ENCODE results near the gene CCDC127.
"Not testable (repeated sequence)": the region's sequence is repeated elsewhere in the genome, so short reads cannot be mapped to it uniquely, and the experiment has no call there.

The CCDC127 gene

GRCh38 chr5:235527-235926 is 17.6 kb upstream of the CCDC127 start:
- DNase-seq (ENCODE audit: extremely low spot score, insufficient read length, low read depth); FAIRE-seq: not testable (repeated sequence)

DNA sequence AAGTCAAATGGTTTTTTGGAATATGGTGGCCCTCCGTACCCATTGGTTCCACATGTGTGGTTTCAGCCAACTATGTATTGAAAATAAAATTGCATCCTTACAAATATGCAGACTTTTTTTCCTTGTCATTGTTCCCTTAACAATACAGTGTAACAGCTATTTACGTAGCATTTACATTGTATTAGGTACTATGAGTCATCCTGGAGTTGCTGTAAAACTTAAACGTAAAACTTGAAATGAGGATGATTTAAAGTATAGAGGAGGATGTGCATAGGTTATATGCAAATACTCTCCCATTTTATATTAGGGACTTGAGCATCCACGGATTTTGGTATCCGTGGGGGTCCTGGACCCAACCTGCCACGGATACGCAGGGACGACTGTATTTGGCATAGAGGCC is 16.5 kb upstream of the CCDC127 start:
- FAIRE-seq: no peak
- DNase-seq (ENCODE audit: extremely low spot score, insufficient read length, low read depth): no peak

DNA sequence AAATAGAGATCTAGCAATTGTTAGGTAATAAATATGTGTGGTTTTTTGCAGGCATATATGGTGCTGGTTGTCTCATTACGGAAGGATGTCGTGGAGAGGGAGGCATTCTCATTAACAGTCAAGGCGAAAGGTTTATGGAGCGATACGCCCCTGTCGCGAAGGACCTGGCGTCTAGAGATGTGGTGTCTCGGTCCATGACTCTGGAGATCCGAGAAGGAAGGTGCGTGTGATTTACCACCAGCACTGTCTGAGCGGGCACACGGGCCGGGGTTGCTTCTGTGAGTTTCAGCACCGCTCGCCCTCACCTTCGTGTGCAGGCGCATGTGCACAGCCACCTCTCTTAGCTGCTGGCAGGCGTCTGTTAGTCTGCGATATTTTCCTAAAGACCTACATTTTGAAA is 15.5 kb upstream of the CCDC127 start:
- FAIRE-seq; DNase-seq (ENCODE audit: extremely low spot score, insufficient read length, low read depth): not testable (repeated sequence)

DNA sequence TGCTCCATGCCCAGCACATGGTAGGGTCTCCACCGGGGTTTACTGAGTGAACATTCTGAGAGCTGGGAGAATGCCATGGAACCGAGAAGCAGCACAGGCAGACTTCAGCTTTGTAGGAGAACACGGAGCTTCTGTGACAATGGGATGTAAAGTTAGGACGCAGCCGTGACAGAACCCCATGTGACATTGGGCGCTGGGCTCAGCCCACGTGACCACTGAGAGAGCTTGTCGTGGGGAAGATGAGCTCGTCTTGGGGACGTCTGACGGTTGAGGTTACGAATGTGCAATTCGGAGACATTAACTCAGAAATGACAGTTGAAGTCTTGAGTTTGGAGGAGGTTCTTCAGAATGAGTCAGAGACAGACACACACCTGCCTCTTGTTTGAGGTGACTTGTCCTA is 13.7 kb upstream of the CCDC127 start:
- no peak for DNase-seq (ENCODE audit: extremely low spot score, insufficient read length, low read depth)
- FAIRE-seq: no peak

GRCh38 chr5:230711-231110 is 12.8 kb upstream of the CCDC127 start:
- FAIRE-seq: no peak
- no peak for DNase-seq (ENCODE audit: extremely low spot score, insufficient read length, low read depth)

- FAIRE-seq: no peak
- no peak for DNase-seq (ENCODE audit: extremely low spot score, insufficient read length, low read depth)
These were observed 10.9 kb upstream of the CCDC127 start for GRCh38 chr5:228886-229285.

- not testable (repeated sequence) for DNase-seq (ENCODE audit: extremely low spot score, insufficient read length, low read depth); FAIRE-seq
These were observed 9.4 kb upstream of the CCDC127 start for GRCh38 chr5:227375-227774.

GRCh38 chr5:225334-225733 is 7.4 kb upstream of the CCDC127 start:
- FAIRE-seq: no peak
- no peak for DNase-seq (ENCODE audit: extremely low spot score, insufficient read length, low read depth)

DNA sequence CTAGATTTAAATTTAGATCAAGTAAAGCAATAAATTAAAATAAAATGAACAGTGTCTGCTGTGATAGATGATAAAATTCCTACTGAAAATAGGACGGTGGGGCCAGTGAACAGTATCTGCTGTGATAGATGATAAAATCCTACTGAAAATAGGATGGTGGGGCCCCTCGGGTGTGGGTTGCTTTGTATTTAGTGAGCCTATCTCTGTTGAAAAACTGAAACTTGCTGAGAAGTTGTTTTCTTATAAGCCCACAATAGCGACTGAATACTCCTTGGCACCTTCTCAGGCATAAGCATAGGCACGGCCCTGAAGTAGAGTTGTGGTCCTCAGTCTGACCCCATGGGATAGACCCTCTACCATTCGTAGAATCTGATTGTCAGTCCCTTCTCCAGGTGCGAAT is 5.8 kb upstream of the CCDC127 start:
- DNase-seq (ENCODE audit: extremely low spot score, insufficient read length, low read depth) (no peak), FAIRE-seq (no peak)

- not testable (repeated sequence) for DNase-seq (ENCODE audit: extremely low spot score, insufficient read length, low read depth); FAIRE-seq
These were observed 5.2 kb upstream of the CCDC127 start for GRCh38 chr5:222951-223715.

GRCh38 chr5:219991-220390 is 2.0 kb upstream of the CCDC127 start:
- no peak for FAIRE-seq
- DNase-seq (ENCODE audit: extremely low spot score, insufficient read length, low read depth): no peak

- FAIRE-seq (no peak), DNase-seq (ENCODE audit: extremely low spot score, insufficient read length, low read depth) (no peak)
These were observed 1.5 kb upstream of the CCDC127 start for GRCh38 chr5:219460-219863.

GRCh38 chr5:218457-219291 is 721 bp upstream of the CCDC127 start:
- DNase-seq (ENCODE audit: extremely low spot score, insufficient read length, low read depth) (no peak), FAIRE-seq (no peak)

- not testable (repeated sequence) for FAIRE-seq; DNase-seq (ENCODE audit: extremely low spot score, insufficient read length, low read depth)
These were observed 1.9 kb downstream of the CCDC127 start for GRCh38 chr5:216076-216475.

- DNase-seq (ENCODE audit: extremely low spot score, insufficient read length, low read depth); FAIRE-seq: not testable (repeated sequence)
These were observed 2.7 kb downstream of the CCDC127 start for GRCh38 chr5:215256-215655.

GRCh38 chr5:213803-214395 is 4.1 kb downstream of the CCDC127 start:
- no peak for DNase-seq (ENCODE audit: extremely low spot score, insufficient read length, low read depth)
- FAIRE-seq: no peak

DNA sequence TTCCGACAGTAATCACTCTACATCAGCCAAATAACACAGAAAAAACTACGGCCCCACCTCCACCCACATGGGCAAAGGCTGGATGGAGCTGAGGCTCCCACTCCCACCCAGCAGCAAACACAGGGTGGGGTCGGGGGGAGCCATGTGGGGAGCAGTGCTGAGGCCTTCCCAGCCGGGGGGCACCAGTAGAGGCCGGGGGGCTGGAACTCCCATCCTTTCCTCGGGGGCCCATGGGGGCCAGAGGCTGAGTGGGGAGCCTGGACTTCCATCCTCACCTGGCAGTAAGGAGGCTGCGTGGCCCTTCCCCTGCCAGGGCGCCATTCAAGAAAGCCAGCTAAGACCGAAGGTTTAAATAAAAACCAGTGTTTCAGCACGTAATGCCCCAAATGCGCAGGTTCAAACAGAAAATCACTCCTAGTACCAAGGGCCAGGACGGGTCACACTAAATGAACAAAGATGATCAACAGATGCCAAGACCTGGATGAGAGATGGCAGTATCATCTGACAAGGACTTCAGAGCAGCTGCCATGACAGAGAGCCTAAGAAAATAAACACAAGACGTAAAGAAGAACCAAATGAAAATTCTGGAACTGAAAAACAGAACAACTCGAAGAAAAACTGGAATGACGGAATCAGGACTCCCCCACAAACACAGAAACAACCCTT is 9.4 kb downstream of the CCDC127 start:
- no peak for FAIRE-seq
- no peak for DNase-seq (ENCODE audit: extremely low spot score, insufficient read length, low read depth)

GRCh38 chr5:207599-207998 is 10.4 kb downstream of the CCDC127 start:
- DNase-seq (ENCODE audit: extremely low spot score, insufficient read length, low read depth) (no peak), FAIRE-seq (no peak)

DNA sequence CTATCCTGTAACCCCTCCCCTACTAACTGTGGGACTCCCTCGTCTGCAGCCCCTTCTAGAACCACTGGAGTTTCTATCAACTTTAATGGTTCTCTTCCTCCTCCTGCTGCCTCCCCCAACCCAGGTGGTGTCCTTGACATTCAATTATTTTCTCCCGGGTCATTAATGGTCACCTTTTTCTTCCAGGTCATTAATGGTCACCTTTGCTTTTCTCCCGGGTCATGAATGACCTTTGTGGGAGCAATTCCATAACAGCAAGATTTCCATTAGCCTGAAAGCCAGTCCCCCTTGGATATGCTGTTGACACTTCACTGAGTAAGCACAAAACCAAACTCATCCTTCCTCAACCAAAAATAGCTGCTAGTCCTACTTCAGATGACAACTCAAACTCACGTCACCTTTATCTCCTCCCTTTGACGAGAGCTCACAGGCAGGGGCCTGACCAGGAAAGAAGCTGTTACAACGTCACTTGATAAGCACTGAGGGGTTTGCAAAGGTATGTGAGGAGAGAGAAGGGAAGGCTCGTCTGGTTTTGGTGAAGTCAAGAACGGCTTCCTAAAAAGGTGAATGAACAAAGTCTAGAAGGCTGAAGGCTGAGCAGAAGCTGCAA is 10.9 kb downstream of the CCDC127 start:
- no peak for DNase-seq (ENCODE audit: extremely low spot score, insufficient read length, low read depth)

DNA sequence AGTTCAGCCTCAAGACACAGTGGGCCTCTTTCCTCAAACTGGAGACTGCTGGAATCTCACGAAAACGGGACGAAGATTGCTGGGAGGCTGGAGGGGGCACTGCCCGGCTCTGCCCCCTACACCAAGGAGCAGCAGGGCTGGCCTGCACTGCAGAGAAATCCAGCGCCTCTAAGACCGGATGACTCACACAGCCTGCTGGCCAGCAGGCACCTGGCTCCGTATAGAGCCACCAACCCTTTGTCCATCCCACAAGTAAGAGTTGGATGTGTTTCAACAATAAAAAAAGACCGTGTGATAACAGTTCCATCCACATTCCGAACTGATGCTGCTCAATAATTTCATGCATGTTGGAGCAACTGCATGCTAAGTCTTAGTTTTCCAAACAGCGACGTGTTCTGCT is 11.5 kb downstream of the CCDC127 start:
- DNase-seq (ENCODE audit: extremely low spot score, insufficient read length, low read depth) (no peak), FAIRE-seq (no peak)

More for the DNA sequence above, 10.9 kb downstream of the CCDC127 start:
- no peak for FAIRE-seq

Measured in GM18507 (cell line).